NCI-H2107 (cell line): ENCODE measurements around the gene TGM2.
"Not testable (repeated sequence)": the region's sequence is repeated elsewhere in the genome, so short reads cannot be mapped to it uniquely, and the experiment has no call there.

Experiments
- DNase-seq: peaks from one replicate; lab custom pipeline; 2025; lab: John Stamatoyannopoulos, UW

The TGM2 gene

DNA sequence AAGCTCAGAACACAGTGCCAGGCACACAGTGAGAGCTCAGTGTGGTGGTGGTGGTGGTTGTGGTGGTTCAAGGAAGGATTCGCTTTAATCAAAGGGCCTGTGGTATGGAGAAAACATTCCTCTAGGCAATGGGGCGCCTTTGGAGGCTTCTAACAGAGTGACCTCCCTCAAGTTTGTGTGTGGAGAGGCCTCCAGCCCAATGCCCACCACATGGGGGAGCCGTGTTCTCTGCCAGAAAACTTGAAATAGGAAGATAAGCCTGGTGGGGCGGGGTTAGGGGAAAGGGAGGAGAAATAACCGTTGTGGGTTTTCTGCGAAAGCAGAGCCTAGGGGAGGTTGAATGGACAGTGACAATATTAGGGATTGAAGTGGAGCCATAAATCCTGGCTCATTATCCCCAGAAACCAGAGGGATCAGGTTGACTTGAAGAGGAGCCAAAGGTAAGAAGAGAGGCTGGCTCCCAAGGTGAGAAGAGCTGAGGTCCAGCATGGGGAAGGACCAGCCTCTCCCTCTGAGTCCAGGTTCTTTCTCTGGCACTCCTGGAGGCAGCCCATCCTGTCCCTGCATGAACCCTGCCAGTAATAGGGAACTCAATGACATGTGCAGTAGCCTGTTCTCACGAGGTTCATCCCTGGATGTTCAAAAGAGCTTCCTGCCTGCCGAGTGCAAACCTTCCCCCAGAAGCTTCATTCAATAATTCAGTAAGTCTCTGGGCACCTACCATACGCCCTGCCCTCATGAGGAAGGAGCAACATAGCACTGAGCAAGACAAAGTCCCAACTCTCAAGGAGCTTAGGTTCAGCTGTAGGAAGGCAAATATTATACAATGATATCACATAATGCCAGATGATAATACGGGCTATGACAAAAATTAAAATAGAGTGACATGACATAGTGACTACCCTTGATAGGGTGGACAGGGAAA lies 51.4 kb downstream of the TGM2 start:
- DNase-seq: no peak

DNA sequence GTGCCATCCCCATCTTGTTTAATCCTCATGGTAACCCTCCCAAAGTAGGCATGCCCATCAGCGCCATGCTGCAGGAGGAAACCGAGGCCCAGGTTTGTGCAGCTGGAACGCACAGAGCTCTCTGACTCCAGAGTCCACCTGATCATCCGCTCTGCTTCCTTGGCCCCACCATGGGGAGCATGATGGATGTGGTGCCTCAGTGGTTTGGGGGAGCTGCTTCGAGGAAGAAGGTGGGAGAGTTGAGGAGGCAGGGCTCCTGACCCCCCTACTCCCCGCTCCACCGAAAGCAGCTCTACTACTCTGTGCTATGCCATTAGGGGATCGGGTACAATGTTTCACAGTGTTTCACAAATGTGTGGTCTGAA lies 52.2 kb downstream of the TGM2 start:
- no peak for DNase-seq

DNA sequence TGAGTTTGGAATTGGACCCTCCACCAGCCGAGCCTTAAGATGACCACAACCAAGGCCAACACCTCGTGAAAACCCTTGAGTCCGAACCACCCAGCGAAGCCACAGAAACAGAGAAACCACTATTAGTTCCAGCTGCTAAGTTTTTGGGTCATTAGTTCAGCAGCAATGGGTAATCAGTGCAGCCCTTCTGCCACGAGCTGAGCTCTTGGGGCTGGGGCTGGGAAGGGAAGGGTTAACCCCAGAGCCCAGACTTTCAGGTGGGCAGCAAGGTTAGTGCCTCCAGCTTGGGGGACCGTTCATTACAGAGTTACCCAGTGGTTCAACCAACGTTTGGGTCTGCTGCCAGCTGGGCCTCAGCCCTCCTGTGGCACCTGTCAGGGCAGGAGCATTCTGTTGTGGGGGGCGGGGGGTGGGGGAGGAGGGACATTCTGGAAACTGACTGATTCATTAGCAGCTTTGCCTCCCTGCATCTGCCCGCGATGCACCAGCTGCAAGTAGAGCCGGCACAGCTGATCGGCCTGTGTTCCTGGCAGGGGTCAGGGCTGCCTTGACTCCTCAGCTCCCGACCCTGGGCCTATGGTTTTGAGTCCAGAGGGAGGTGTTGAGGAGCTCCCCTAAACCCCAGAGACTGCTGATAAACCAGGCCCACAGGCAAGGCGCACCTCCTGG lies 52.7 kb downstream of the TGM2 start:
- DNase-seq: no peak

- DNase-seq: no peak
Observed at GRCh38 chr20:38111366-38112232, 53.5 kb downstream of the TGM2 start.

DNA sequence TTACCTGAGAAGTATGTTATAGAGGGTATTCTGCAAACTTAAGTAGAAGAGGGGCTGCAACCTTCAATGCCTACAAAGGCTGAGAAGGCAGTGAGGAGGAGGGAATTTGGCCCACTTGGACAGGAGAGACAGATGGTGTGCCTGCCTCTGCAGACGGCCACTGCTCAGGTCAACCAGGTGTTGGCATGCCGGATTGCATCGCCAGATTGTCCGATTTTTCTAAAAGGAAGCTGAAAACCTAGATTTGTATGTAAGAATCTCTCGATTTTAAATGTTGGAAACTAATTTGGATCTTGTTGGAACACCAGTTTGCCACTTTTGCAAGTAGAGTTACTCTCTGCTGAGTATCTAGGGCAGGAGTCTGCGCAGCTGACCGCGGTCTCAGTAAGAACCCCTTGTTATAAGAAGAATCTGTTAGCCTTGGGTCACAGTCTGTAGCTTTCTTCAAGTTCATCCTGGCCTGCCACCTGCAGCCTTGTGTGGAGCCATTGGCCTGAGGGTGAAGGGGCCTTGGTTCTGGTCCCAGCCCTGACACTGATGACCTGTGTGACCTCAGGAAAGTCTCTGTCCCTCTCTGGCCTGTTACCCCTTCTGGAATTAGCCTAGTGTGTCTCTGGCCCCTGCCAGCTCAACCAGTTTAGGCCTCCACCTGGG lies 54.4 kb downstream of the TGM2 start:
- no peak for DNase-seq

GRCh38 chr20:38109591-38110524 lies 55.2 kb downstream of the TGM2 start:
- no peak for DNase-seq

- no peak for DNase-seq
Observed at GRCh38 chr20:38108986-38109541, 56.0 kb downstream of the TGM2 start.

GRCh38 chr20:38108438-38108985 lies 56.6 kb downstream of the TGM2 start:
- no peak for DNase-seq

GRCh38 chr20:38107916-38108315 lies 57.2 kb downstream of the TGM2 start:
- DNase-seq: not testable (repeated sequence)

DNA sequence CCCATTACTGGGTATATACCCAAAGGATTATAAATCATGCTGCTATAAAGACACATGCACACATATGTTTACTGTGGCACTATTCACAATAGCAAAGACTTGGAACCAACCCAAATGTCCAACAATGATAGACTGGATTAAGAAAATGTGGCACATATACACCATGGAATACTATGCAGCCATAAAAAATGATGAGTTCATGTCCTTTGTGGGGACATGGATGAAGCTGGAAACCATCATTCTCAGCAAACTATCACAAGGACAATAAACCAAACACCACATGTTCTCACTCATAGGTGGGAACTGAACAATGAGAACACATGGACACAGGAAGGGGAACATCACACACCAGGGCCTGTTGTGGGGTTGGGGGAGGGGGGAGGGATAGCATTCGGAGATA lies 57.7 kb downstream of the TGM2 start:
- DNase-seq: not testable (repeated sequence)

- no peak for DNase-seq
Observed at GRCh38 chr20:38106461-38106860, 58.6 kb downstream of the TGM2 start.

DNA sequence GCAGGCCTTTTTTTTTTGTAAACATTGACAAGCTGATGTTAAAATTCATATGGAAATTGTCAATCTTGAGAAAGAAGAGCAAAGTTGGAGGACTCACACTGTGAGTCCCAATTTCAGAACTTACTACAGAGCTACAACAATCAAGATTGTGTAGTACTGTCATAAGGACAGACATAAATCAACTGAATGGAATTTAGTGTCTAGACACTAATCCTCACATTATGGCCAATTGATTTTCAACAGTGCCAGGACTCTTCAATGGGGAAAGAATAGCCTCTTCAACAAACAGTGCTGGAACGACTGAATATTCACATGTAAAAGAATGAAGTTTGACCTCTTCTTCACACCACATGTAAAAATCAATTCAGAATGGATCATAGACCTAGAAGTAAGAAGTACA lies 60.8 kb downstream of the TGM2 start:
- DNase-seq: no peak

GRCh38 chr20:38102206-38102605 lies 62.9 kb downstream of the TGM2 start:
- not testable (repeated sequence) for DNase-seq

- DNase-seq: no peak
Observed at GRCh38 chr20:38098952-38099351, 66.1 kb downstream of the TGM2 start.

DNA sequence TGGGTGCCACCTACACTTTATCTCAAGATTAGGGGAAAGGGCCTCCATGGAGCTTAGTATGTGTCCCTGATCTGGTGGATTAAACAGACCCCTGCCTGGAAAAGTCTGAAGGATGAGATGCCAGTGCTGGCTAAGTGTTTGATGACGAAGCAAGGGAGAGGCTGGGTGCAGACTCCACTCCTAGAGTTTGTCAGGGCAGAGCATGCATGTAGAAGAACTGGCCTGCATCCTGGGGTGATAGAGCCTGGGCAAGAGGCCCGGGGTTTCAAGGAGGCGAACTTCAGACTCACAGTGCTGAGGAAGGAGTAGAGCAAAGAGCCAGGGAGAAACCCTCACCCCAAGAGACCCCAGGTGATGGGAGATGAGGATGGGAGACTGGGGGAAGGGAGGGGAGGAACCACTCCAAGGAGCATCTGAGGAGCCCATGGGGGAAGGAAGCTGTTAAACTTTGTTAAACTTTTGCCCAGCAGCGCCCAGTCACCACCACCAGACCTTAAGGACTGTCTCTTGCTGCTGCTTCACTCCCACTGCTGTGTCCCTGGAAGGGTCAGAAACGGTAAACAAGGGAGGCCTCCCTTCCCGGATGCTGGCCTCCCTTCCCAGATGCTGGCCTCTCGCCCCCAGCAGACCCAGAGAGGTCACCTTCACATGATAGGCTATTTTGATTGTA lies 69.9 kb downstream of the TGM2 start:
- DNase-seq: no peak

GRCh38 chr20:38094373-38094891 lies 70.6 kb downstream of the TGM2 start:
- DNase-seq: no peak

- DNase-seq: no peak
Observed at GRCh38 chr20:38093641-38094077, 71.4 kb downstream of the TGM2 start.

- DNase-seq: no peak
Observed at GRCh38 chr20:38092915-38093314, 72.2 kb downstream of the TGM2 start.

DNA sequence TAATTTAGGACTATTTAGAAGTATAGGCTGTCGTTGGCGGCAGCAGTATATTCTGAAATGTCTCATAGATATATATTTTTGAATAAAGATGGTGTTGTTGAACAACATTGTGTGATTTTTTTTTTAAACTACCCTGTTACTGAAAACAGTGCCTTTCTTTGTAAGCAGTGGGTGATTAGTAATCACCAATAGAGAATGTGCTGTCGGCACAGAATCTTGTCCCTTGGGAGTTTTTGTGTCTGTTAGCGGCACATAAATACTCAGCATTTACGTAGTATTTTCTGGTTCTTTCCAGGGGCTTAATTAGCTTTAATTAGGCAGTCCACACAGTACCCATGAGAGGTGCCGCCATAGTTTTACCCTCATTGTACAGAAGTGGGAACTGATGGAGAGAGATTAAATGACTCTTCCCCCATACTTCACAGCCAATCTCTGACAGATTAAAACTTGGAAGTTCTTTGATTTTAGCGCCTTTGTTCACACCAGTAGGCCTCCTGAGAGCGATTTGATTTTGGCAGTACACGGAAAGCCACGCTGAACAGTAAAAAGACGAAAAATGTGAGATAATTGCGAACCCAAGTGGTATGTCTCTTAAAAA lies 72.7 kb downstream of the TGM2 start:
- no peak for DNase-seq
